Panc1 (cell line): ENCODE results near the gene LGI4.

Experiments
- CTCF ChIP-seq: fragments of 450-650 bp; IDR thresholded peaks from 2 replicates; pipeline ENCODE4 v1.5.1; 2017; ENCODE audit warnings: mild to moderate bottlenecking
- REST ChIP-seq, 2 experiments: IDR thresholded peaks; 2 replicates each; pipeline ENCODE4 v1.6.1; 2011 to 2012; ENCODE audit warnings: low read depth in 2 of 2, control low read depth in 1 of 2, low read length in 1 of 2, mild to moderate bottlenecking in 1 of 2, moderate library complexity in 1 of 2; ENCODE audit not compliant: insufficient read depth in 1 of 2
- TCF7L2 ChIP-seq: IDR thresholded peaks from 2 replicates; pipeline ENCODE4 v1.6.1; 2011; ENCODE audit warnings: mild to moderate bottlenecking, low read depth, low read length, inconsistent platforms

GRCh38 chr19:35080613-35081170, 54.2 kb downstream of the LGI4 start:
- TF ChIP-seq TCF7L2 (no peak), CTCF (no peak), REST (IDR thresholded peaks at IDR 0.05; ENCODE audit: insufficient read depth in 1 of 2, low read depth in 2 of 2, low read length in 1 of 2) (no peak)
